GM18867 (cell line): Measurements from ENCODE around the gene SLCO4C1.
A peak's percentile ranks its signal among the peaks of the same experiment; 100 is the strongest.
"Not testable (repeated sequence)": the region's sequence is repeated elsewhere in the genome, so short reads cannot be mapped to it uniquely, and the experiment has no call there.

ENCODE experiments used
- ATAC-seq: cut with Tn5 transposase; IDR thresholded peaks from one replicate; pipeline ENCODE4 v1.9.1; 2021; ENCODE audit warnings: mild to moderate bottlenecking, moderate library complexity; ENCODE audit not compliant: unreplicated experiment

Gene SLCO4C1

GRCh38 chr5:102296178-102296817 lies at the start of gene SLCO4C1:
SLCO4C1 (minus strand) TSS chr5:102296284; CDS start chr5:102296262, 22 bp downstream.
- peak; percentile 98 for ATAC-seq

GRCh38 chr5:102341681-102342288 lies 45.7 kb upstream of the SLCO4C1 start:
- ATAC-seq, result no peak

GRCh38 chr5:102324714-102325113 lies 28.6 kb upstream of the SLCO4C1 start:
- no peak for ATAC-seq

- ATAC-seq, result not testable (repeated sequence)
Measured at GRCh38 chr5:102318801-102319200, 22.7 kb upstream of the SLCO4C1 start.

- no peak for ATAC-seq
Measured at GRCh38 chr5:102314328-102314727, 18.2 kb upstream of the SLCO4C1 start.

- ATAC-seq, result no peak
Measured at GRCh38 chr5:102313912-102314311, 17.8 kb upstream of the SLCO4C1 start.

GRCh38 chr5:102312586-102313370 lies 16.7 kb upstream of the SLCO4C1 start:
- ATAC-seq, result no peak

GRCh38 chr5:102309586-102309985 lies 13.5 kb upstream of the SLCO4C1 start:
- ATAC-seq, result no peak

- ATAC-seq, result no peak
Measured at GRCh38 chr5:102307232-102307631, 11.1 kb upstream of the SLCO4C1 start.

GRCh38 chr5:102306121-102306520 lies 10.0 kb upstream of the SLCO4C1 start:
- ATAC-seq, result no peak

- peak; percentile 7 for ATAC-seq
Measured at GRCh38 chr5:102295534-102296177, 428 bp downstream of the SLCO4C1 start.

- ATAC-seq, result no peak
Measured at GRCh38 chr5:102294886-102295395, 1.1 kb downstream of the SLCO4C1 start.

- no peak for ATAC-seq
Measured at GRCh38 chr5:102290004-102290403, 6.1 kb downstream of the SLCO4C1 start.

- no peak for ATAC-seq
Measured at GRCh38 chr5:102289251-102289899, 6.7 kb downstream of the SLCO4C1 start.

GRCh38 chr5:102288630-102289029 lies 7.5 kb downstream of the SLCO4C1 start:
- ATAC-seq, result no peak

- no peak for ATAC-seq
Measured at GRCh38 chr5:102286476-102286875, 9.6 kb downstream of the SLCO4C1 start.

GRCh38 chr5:102283102-102283797 lies 12.8 kb downstream of the SLCO4C1 start:
- ATAC-seq, result peak; percentile 41

- no peak for ATAC-seq
Measured at GRCh38 chr5:102279711-102280110, 16.4 kb downstream of the SLCO4C1 start.

GRCh38 chr5:102278231-102278630 lies 17.9 kb downstream of the SLCO4C1 start:
- no peak for ATAC-seq

GRCh38 chr5:102277144-102277543 lies 18.9 kb downstream of the SLCO4C1 start:
- no peak for ATAC-seq
